ENCODE measurements around the gene CFAP410. TPM values are rescaled to one million over a fixed set of nuclear protein-coding genes. Genes with fewer than 3 reads are reported as not detected.
"Not testable (repeated sequence)": the region's sequence is repeated elsewhere in the genome, so short reads cannot be mapped to it uniquely, and the experiment has no call there.

The CFAP410 gene
- polyA plus RNA-seq, 1 donor, result 16.5 TPM

GRCh38 chr21:44370027-44370735 lies 31.0 kb upstream of the CFAP410 start:
- DNase-seq (ENCODE audit: low read depth), result no peak

- no peak for DNase-seq (ENCODE audit: low read depth)
Measured at GRCh38 chr21:44368711-44369446, 29.7 kb upstream of the CFAP410 start.

GRCh38 chr21:44366586-44367211 lies 27.5 kb upstream of the CFAP410 start:
- no peak for DNase-seq (ENCODE audit: low read depth)

GRCh38 chr21:44365967-44366585 lies 26.9 kb upstream of the CFAP410 start:
- DNase-seq (ENCODE audit: low read depth), result no peak

GRCh38 chr21:44365251-44365966 lies 26.2 kb upstream of the CFAP410 start:
- DNase-seq (ENCODE audit: low read depth), result no peak

- DNase-seq (ENCODE audit: low read depth), result no peak
Measured at GRCh38 chr21:44364151-44365053, 25.2 kb upstream of the CFAP410 start.

- DNase-seq (ENCODE audit: low read depth), result no peak
Measured at GRCh38 chr21:44363278-44363677, 24.1 kb upstream of the CFAP410 start.

GRCh38 chr21:44361903-44362302 lies 22.7 kb upstream of the CFAP410 start:
- DNase-seq (ENCODE audit: low read depth), result not testable (repeated sequence)

- no peak for DNase-seq (ENCODE audit: low read depth)
Measured at GRCh38 chr21:44360159-44360558, 21.0 kb upstream of the CFAP410 start.

- no peak for DNase-seq (ENCODE audit: low read depth)
Measured at GRCh38 chr21:44359396-44359795, 20.2 kb upstream of the CFAP410 start.

GRCh38 chr21:44357064-44357837 lies 18.1 kb upstream of the CFAP410 start:
- no peak for DNase-seq (ENCODE audit: low read depth)

- DNase-seq (ENCODE audit: low read depth), result no peak
Measured at GRCh38 chr21:44356636-44357035, 17.4 kb upstream of the CFAP410 start.

GRCh38 chr21:44356160-44356559 lies 17.0 kb upstream of the CFAP410 start:
- no peak for DNase-seq (ENCODE audit: low read depth)

- DNase-seq (ENCODE audit: low read depth), result no peak
Measured at GRCh38 chr21:44354775-44355771, 15.9 kb upstream of the CFAP410 start.

- DNase-seq (ENCODE audit: low read depth), result no peak
Measured at GRCh38 chr21:44354001-44354405, 14.8 kb upstream of the CFAP410 start.

- DNase-seq (ENCODE audit: low read depth), result no peak
Measured at GRCh38 chr21:44353191-44353970, 14.2 kb upstream of the CFAP410 start, which contains the start of gene TRPM2. TRPM2 (plus strand) TSS chr21:44353621; CDS start chr21:44353701, 80 bp downstream.

GRCh38 chr21:44352253-44352860 lies 13.2 kb upstream of the CFAP410 start:
- no peak for DNase-seq (ENCODE audit: low read depth)
